Measurements from ENCODE around the gene APBA1.

The APBA1 gene

GRCh38 chr9:69658987-69659675 lies 13.0 kb downstream of the APBA1 start:
- Histone ChIP-seq H2AFZ (ENCODE audit: low read depth, low read length) (no peak overlapping the region), H3K4me3 (ENCODE audit: low read depth in 1 of 2, low read length in 2 of 2) (no peak overlapping the region), H3K9me3 (ENCODE audit: insufficient read depth, low read length, severe bottlenecking) (no peaks in the 10 kb centered on the region), H3K4me2 (ENCODE audit: insufficient read depth, low read length) (no peak overlapping the region), H3K36me3 (ENCODE audit: insufficient read depth, low read length) (no peaks in the 10 kb centered on the region), H3K27ac (ENCODE audit: low read length) (no peak overlapping the region), H3K9ac (ENCODE audit: low read depth, low read length) (no peak overlapping the region), H3K79me2 (ENCODE audit: insufficient read depth, low read length) (no peaks in the 10 kb centered on the region), H3K27me3 (ENCODE audit: insufficient read depth, low read length, poor library complexity) (no peaks in the 10 kb centered on the region), H4K20me1 (ENCODE audit: insufficient read depth, low read length) (no peaks in the 10 kb centered on the region), H3K4me1 (ENCODE audit: insufficient read depth, low read length) (no peaks in the 10 kb centered on the region)
- ATAC-seq (ENCODE audit: insufficient read depth, low read depth): no peak
- DNase-seq: no peak
- TF ChIP-seq, protein P1, sequence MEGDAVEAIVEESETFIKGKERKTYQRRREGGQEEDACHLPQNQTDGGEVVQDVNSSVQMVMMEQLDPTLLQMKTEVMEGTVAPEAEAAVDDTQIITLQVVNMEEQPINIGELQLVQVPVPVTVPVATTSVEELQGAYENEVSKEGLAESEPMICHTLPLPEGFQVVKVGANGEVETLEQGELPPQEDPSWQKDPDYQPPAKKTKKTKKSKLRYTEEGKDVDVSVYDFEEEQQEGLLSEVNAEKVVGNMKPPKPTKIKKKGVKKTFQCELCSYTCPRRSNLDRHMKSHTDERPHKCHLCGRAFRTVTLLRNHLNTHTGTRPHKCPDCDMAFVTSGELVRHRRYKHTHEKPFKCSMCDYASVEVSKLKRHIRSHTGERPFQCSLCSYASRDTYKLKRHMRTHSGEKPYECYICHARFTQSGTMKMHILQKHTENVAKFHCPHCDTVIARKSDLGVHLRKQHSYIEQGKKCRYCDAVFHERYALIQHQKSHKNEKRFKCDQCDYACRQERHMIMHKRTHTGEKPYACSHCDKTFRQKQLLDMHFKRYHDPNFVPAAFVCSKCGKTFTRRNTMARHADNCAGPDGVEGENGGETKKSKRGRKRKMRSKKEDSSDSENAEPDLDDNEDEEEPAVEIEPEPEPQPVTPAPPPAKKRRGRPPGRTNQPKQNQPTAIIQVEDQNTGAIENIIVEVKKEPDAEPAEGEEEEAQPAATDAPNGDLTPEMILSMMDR (IDR thresholded peaks at IDR 0.05; ENCODE audit: borderline replicate concordance, extremely low read depth, low read length, poor library complexity, severe bottlenecking): no peak
- no peak for TF ChIP-seq EZH2 (IDR thresholded peaks at IDR 0.05; ENCODE audit: borderline replicate concordance, low read depth, low read length, severe bottlenecking)

DNA sequence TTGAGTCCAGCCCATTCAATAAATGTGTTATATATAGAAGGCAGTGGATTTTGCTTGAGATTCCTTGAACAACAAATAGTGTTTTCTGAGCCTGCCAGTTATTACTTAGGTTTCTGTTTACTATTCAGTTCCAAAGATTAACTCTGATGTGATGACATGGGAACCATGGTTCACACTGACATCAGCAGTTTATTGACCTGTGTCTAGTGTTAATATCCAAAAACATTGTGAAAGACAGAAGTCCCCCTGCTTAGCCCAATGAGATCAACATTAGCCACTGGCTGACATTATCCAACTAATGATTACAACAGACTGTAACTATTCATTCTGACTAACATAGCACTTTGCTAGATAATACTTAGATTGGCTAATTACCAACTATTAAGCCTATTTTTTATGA lies 14.9 kb downstream of the APBA1 start:
- no peak overlapping the region for H3K9ac ChIP-seq (ENCODE audit: low read depth, low read length)
- ATAC-seq (ENCODE audit: insufficient read depth, low read depth): no peak
- H4K20me1 ChIP-seq (ENCODE audit: insufficient read depth, low read length): no peaks in the 10 kb centered on the region
- H3K4me2 ChIP-seq (ENCODE audit: insufficient read depth, low read length): no peak overlapping the region
- H3K4me1 ChIP-seq (ENCODE audit: insufficient read depth, low read length): no peaks in the 10 kb centered on the region
- H3K4me3 ChIP-seq (ENCODE audit: low read depth in 1 of 2, low read length in 2 of 2): no peak overlapping the region
- H2AFZ ChIP-seq (ENCODE audit: low read depth, low read length): no peak overlapping the region
- H3K27me3 ChIP-seq (ENCODE audit: insufficient read depth, low read length, poor library complexity): no peaks in the 10 kb centered on the region
- no peak for TF ChIP-seq EZH2 (IDR thresholded peaks at IDR 0.05; ENCODE audit: borderline replicate concordance, low read depth, low read length, severe bottlenecking)
- TF ChIP-seq, protein P1 (IDR thresholded peaks at IDR 0.05; ENCODE audit: borderline replicate concordance, extremely low read depth, low read length, poor library complexity, severe bottlenecking): no peak
- no peak for DNase-seq
- H3K79me2 ChIP-seq (ENCODE audit: insufficient read depth, low read length): no peaks in the 10 kb centered on the region
- H3K9me3 ChIP-seq (ENCODE audit: insufficient read depth, low read length, severe bottlenecking): no peaks in the 10 kb centered on the region
- H3K36me3 ChIP-seq (ENCODE audit: insufficient read depth, low read length): no peaks in the 10 kb centered on the region
- H3K27ac ChIP-seq (ENCODE audit: low read length): no peak overlapping the region

DNA sequence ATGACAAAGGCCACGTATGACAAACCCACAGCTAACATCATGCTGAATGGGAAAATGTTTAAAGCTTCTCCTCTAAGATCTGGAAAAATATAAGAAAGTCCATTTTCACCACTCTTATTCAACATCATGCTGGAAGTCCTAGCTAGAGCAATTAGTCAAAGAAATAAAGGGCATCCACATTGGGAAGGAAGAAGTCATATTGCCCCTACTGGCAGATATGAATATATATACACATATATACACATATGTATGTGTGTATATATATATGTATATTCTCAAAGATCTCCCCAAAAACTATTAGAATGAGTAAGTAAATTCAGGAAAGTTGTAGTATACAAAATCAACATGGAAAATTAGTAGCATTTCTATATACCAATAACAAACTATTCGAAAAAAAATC lies 17.1 kb downstream of the APBA1 start:
- H3K36me3 ChIP-seq (ENCODE audit: insufficient read depth, low read length): no peaks in the 10 kb centered on the region
- no peaks in the 10 kb centered on the region for H3K79me2 ChIP-seq (ENCODE audit: insufficient read depth, low read length)
- no peak for TF ChIP-seq EZH2 (IDR thresholded peaks at IDR 0.05; ENCODE audit: borderline replicate concordance, low read depth, low read length, severe bottlenecking)
- TF ChIP-seq, protein P1 (IDR thresholded peaks at IDR 0.05; ENCODE audit: borderline replicate concordance, extremely low read depth, low read length, poor library complexity, severe bottlenecking): no peak
- H3K9ac ChIP-seq (ENCODE audit: low read depth, low read length): no peak overlapping the region
- no peaks in the 10 kb centered on the region for H3K9me3 ChIP-seq (ENCODE audit: insufficient read depth, low read length, severe bottlenecking)
- no peak overlapping the region for H3K27ac ChIP-seq (ENCODE audit: low read length)
- H2AFZ ChIP-seq (ENCODE audit: low read depth, low read length): no peak overlapping the region
- H4K20me1 ChIP-seq (ENCODE audit: insufficient read depth, low read length): no peaks in the 10 kb centered on the region
- H3K4me3 ChIP-seq (ENCODE audit: low read depth in 1 of 2, low read length in 2 of 2): no peak overlapping the region
- no peak for ATAC-seq (ENCODE audit: insufficient read depth, low read depth)
- H3K4me2 ChIP-seq (ENCODE audit: insufficient read depth, low read length): no peak overlapping the region
- no peak for DNase-seq
- no peaks in the 10 kb centered on the region for H3K27me3 ChIP-seq (ENCODE audit: insufficient read depth, low read length, poor library complexity)
- H3K4me1 ChIP-seq (ENCODE audit: insufficient read depth, low read length): no peaks in the 10 kb centered on the region
